Neural cell (in vitro differentiated cells): ENCODE data around the gene RNLS. TPM values are rescaled to one million over a fixed set of nuclear protein-coding genes. Genes with fewer than 3 reads are reported as not detected.
"Not testable (repeated sequence)": the region's sequence is repeated elsewhere in the genome, so short reads cannot be mapped to it uniquely, and the experiment has no call there.

Source experiments
- H2AFZ ChIP-seq: fragments of 200-600, 300-800 bp; sonication (generic), shearing (Covaris generic); 2 replicates; pipeline ENCODE4 v1.6.0; 2014; ENCODE audit warnings: low read depth, mild to moderate bottlenecking, antibody characterized with exemption, low read length, moderate library complexity
- H3F3A ChIP-seq: fragments of 200-600 bp; shearing (Covaris generic); 2 replicates; pipeline ENCODE4 v1.6.1; 2016; ENCODE audit warnings: mild to moderate bottlenecking, moderate library complexity, mixed read lengths, antibody characterized with exemption, low read length; ENCODE audit not compliant: insufficient read depth, poor library complexity, severe bottlenecking
- H3K27ac ChIP-seq: fragments of 200-600, 300-800 bp; sonication (generic), shearing (Covaris generic); 2 replicates; pipeline ENCODE4 v1.5.1; 2014; ENCODE audit warnings: mild to moderate bottlenecking, low read length, moderate library complexity
- H3K27me3 ChIP-seq: fragments of 300-800, 200-600 bp; sonication (generic), shearing (Covaris generic); 2 replicates; pipeline ENCODE4 v1.6.0; 2014; ENCODE audit warnings: mild to moderate bottlenecking, low read depth, low read length, moderate library complexity; ENCODE audit not compliant: insufficient read depth
- H3K36me3 ChIP-seq: fragments of 300-800, 200-600 bp; sonication (generic), shearing (Covaris generic); 2 replicates; pipeline ENCODE4 v1.5.1; 2014; ENCODE audit warnings: mild to moderate bottlenecking, antibody characterized with exemption, low read length, moderate library complexity; ENCODE audit not compliant: insufficient read depth
- H3K4me2 ChIP-seq: fragments of 300-800, 200-600 bp; sonication (generic), shearing (Covaris generic); 2 replicates; pipeline ENCODE4 v1.6.0; 2014; ENCODE audit warnings: mild to moderate bottlenecking, low read length
- H3K4me3 ChIP-seq: fragments of 300-800, 200-600 bp; sonication (generic), shearing (Covaris generic); 2 replicates; pipeline ENCODE4 v1.5.1; 2014; ENCODE audit warnings: mild to moderate bottlenecking, low read length, moderate library complexity
- H3K79me2 ChIP-seq: fragments of 200-600 bp; shearing (Covaris generic); replicated peaks from 2 replicates; pipeline ENCODE4 v1.6.0; 2014; ENCODE audit warnings: mild to moderate bottlenecking, low read length, moderate library complexity; ENCODE audit not compliant: insufficient read depth
- H3K9ac ChIP-seq: fragments of 300-800, 200-600 bp; sonication (generic), shearing (Covaris generic); 2 replicates; pipeline ENCODE4 v1.6.1; 2016; ENCODE audit warnings: mild to moderate bottlenecking, low read length, mixed read lengths
- H3K9me2 ChIP-seq: fragments of 200-600 bp; shearing (Covaris generic); 2 replicates; pipeline ENCODE4 v1.6.1; 2016; ENCODE audit warnings: mild to moderate bottlenecking, low read length, mixed read lengths; ENCODE audit not compliant: insufficient read depth
- H3K9me3 ChIP-seq: fragments of 200-600, 300-800 bp; sonication (generic), shearing (Covaris generic); 2 replicates; pipeline ENCODE4 v1.6.1; 2016; ENCODE audit warnings: mild to moderate bottlenecking, mixed run types, low read length, moderate library complexity, mixed read lengths
- H4K20me1 ChIP-seq: fragments of 200-600 bp; shearing (Covaris generic); 2 replicates; pipeline ENCODE4 v1.6.1; 2016; ENCODE audit warnings: mild to moderate bottlenecking, mixed run types; ENCODE audit not compliant: insufficient read depth
- EP300 ChIP-seq: fragments of 450-650 bp; conservative IDR thresholded peaks from 2 replicates; pipeline ENCODE4 v1.6.1; 2014; ENCODE audit warnings: antibody characterized with exemption, mild to moderate bottlenecking, moderate library complexity; ENCODE audit not compliant: poor library complexity, severe bottlenecking
- EZH2 ChIP-seq: fragments of 200-600, 300-800 bp; shearing (Covaris generic), sonication (generic); IDR thresholded peaks from 2 replicates; pipeline ENCODE4 v1.6.1; 2014; ENCODE audit warnings: antibody characterized with exemption, low read length, borderline replicate concordance, mild to moderate bottlenecking; ENCODE audit not compliant: insufficient read depth, poor library complexity, severe bottlenecking
- MXI1 ChIP-seq: fragments of 450-650 bp; conservative IDR thresholded peaks from 2 replicates; pipeline ENCODE4 v1.6.1; 2014; ENCODE audit warnings: antibody characterized with exemption, mild to moderate bottlenecking; ENCODE audit not compliant: poor library complexity, severe bottlenecking
- POLR2AphosphoS5 ChIP-seq: IDR thresholded peaks from 2 replicates; pipeline ENCODE4 v1.6.1; 2012
- RAD21 ChIP-seq: fragments of 450-650 bp; conservative IDR thresholded peaks from 2 replicates; pipeline ENCODE4 v1.6.1; 2014; ENCODE audit warnings: antibody characterized with exemption, mild to moderate bottlenecking, moderate library complexity
- SMC3 ChIP-seq: fragments of 450-650 bp; conservative IDR thresholded peaks from 2 replicates; pipeline ENCODE4 v1.6.1; 2014; ENCODE audit warnings: antibody characterized with exemption, mild to moderate bottlenecking, moderate library complexity; ENCODE audit not compliant: poor library complexity
- TAF1 ChIP-seq: IDR thresholded peaks from 2 replicates; pipeline ENCODE4 v1.6.1; 2012; ENCODE audit warnings: low read depth
- polyA plus RNA-seq: library from polyadenylated mRNA; depleted of rRNA; stranded (reverse); fragments of >200 nt; gene quantifications from 2 replicates; pipeline ENCODE4 v1.2.3, GENCODE V29; 2014
- TF ChIP-seq, protein P1 (sequence below): fragments of 450-650 bp; IDR thresholded peaks from 2 replicates; pipeline ENCODE4 v1.5.1; 2014; ENCODE audit warnings: antibody characterized with exemption, mild to moderate bottlenecking, moderate library complexity; ENCODE audit not compliant: poor library complexity, severe bottlenecking
- TF ChIP-seq, protein P2 (sequence below): IDR thresholded peaks from 2 replicates; pipeline ENCODE4 v1.6.1; 2012; ENCODE audit warnings: borderline replicate concordance

The RNLS gene
- polyA plus RNA-seq, 1 donor from 2014 or later = 0.20 TPM

DNA sequence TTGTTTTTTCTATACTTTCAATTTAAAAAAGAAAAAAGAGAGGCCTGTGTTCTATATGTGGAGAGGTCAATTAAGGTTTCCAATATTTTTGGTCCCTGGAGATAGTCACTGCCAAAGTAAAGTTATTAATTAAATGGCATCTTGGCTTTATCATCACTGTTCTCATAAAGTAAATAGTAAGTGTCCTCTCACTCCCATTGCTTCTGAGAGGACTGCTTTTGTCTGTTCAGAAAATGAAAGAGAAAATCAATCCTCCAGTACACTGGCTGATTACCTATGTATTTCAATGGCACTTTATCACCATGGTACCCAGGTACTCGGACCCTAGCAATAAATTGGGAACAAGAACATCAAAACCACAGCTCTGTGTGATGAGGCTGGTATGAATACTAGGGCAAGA is 94.0 kb downstream of the RNLS start:
- no peak overlapping the region for H3K4me3 ChIP-seq
- H3K36me3 ChIP-seq = no peaks in the 10 kb centered on the region
- no peaks in the 10 kb centered on the region for H3K27me3 ChIP-seq
- peak overlapping the region; percentile 14 for H3K4me2 ChIP-seq
- peak overlapping the region; percentile 37 for H3K27ac ChIP-seq
- no peaks in the 10 kb centered on the region for H3F3A ChIP-seq
- H3K9me2 ChIP-seq = no peaks in the 10 kb centered on the region
- no peak overlapping the region for H2AFZ ChIP-seq
- H3K9me3 ChIP-seq = no peaks in the 10 kb centered on the region
- no peak overlapping the region for H3K9ac ChIP-seq
- TF ChIP-seq RAD21 (no peak), MXI1 (no peak), TAF1 (no peak), EZH2 (no peak), SMC3 (no peak), EP300 (no peak)
- TF ChIP-seq, protein P1, sequence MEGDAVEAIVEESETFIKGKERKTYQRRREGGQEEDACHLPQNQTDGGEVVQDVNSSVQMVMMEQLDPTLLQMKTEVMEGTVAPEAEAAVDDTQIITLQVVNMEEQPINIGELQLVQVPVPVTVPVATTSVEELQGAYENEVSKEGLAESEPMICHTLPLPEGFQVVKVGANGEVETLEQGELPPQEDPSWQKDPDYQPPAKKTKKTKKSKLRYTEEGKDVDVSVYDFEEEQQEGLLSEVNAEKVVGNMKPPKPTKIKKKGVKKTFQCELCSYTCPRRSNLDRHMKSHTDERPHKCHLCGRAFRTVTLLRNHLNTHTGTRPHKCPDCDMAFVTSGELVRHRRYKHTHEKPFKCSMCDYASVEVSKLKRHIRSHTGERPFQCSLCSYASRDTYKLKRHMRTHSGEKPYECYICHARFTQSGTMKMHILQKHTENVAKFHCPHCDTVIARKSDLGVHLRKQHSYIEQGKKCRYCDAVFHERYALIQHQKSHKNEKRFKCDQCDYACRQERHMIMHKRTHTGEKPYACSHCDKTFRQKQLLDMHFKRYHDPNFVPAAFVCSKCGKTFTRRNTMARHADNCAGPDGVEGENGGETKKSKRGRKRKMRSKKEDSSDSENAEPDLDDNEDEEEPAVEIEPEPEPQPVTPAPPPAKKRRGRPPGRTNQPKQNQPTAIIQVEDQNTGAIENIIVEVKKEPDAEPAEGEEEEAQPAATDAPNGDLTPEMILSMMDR = no peak
- TF ChIP-seq, protein P2, sequence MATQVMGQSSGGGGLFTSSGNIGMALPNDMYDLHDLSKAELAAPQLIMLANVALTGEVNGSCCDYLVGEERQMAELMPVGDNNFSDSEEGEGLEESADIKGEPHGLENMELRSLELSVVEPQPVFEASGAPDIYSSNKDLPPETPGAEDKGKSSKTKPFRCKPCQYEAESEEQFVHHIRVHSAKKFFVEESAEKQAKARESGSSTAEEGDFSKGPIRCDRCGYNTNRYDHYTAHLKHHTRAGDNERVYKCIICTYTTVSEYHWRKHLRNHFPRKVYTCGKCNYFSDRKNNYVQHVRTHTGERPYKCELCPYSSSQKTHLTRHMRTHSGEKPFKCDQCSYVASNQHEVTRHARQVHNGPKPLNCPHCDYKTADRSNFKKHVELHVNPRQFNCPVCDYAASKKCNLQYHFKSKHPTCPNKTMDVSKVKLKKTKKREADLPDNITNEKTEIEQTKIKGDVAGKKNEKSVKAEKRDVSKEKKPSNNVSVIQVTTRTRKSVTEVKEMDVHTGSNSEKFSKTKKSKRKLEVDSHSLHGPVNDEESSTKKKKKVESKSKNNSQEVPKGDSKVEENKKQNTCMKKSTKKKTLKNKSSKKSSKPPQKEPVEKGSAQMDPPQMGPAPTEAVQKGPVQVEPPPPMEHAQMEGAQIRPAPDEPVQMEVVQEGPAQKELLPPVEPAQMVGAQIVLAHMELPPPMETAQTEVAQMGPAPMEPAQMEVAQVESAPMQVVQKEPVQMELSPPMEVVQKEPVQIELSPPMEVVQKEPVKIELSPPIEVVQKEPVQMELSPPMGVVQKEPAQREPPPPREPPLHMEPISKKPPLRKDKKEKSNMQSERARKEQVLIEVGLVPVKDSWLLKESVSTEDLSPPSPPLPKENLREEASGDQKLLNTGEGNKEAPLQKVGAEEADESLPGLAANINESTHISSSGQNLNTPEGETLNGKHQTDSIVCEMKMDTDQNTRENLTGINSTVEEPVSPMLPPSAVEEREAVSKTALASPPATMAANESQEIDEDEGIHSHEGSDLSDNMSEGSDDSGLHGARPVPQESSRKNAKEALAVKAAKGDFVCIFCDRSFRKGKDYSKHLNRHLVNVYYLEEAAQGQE = no peak
- no peaks in the 10 kb centered on the region for H3K79me2 ChIP-seq
- no peaks in the 10 kb centered on the region for H4K20me1 ChIP-seq

DNA sequence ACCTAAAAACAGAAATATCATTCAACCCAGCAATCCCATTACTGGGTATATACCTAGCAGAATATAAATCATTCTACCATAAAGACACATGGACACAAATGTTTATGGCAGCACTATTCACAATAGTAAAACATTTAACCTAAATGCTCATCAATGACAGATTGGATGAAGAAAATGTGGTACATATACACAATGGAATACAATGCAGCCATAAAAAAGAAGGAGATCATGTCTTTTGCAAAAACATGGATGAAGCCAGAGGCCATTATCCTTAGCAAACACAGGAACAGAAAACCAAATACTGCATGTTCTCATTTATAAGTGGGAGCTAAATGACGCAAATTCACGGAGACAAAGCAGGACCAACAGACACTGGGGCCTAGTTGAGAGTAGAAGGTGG is 96.3 kb downstream of the RNLS start:
- not testable (repeated sequence) for H3K9me3 ChIP-seq, H3K36me3 ChIP-seq, H3K79me2 ChIP-seq, H3K27ac ChIP-seq, H3K9me2 ChIP-seq, H3K4me3 ChIP-seq, H3K27me3 ChIP-seq, H3K9ac ChIP-seq, H3K4me2 ChIP-seq, H4K20me1 ChIP-seq, H3F3A ChIP-seq, H2AFZ ChIP-seq

DNA sequence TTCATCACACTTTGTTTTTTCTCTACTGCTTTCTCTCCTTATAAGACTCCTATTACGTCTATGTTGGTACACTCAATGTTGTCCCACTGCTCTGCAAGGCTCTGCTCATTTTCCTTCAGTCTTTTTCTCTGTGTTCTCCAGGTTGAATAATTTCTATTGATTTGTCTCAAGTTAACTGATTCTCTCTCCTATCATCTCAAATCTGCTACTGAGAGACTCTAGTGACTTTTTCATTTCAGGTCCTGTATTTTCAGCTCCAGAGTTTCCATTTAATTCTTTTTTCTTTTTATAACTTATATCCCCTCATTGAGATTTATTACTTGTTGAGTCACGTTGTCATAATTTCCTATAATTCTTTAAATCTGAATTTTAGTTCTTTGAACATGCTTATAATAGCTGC is 100.9 kb downstream of the RNLS start:
- no peak overlapping the region for H3K4me2 ChIP-seq
- no peaks in the 10 kb centered on the region for H3K9me2 ChIP-seq
- H2AFZ ChIP-seq = no peak overlapping the region
- H3K9me3 ChIP-seq = no peaks in the 10 kb centered on the region
- H3K9ac ChIP-seq = no peak overlapping the region
- H3K27me3 ChIP-seq = no peaks in the 10 kb centered on the region
- no peaks in the 10 kb centered on the region for H4K20me1 ChIP-seq
- no peak overlapping the region for H3K27ac ChIP-seq
- H3K79me2 ChIP-seq = no peaks in the 10 kb centered on the region
- no peak overlapping the region for H3K4me3 ChIP-seq
- H3F3A ChIP-seq = no peaks in the 10 kb centered on the region
- H3K36me3 ChIP-seq = no peaks in the 10 kb centered on the region
- TF ChIP-seq SMC3 (no peak), POLR2AphosphoS5 (no peak), MXI1 (no peak), RAD21 (no peak), EP300 (no peak), EZH2 (no peak), TAF1 (no peak)
- TF ChIP-seq, protein P1 = no peak
- TF ChIP-seq, protein P2 = no peak
